HepG2 (cell line): ENCODE measurements around the gene MRFAP1. TPM values are rescaled to one million over a fixed set of nuclear protein-coding genes. Genes with fewer than 3 reads are reported as not detected.

ENCODE experiments used
- ATAC-seq: fragments of 200-7000 bp; cut with Tn5 transposase; 3 replicates; pipeline ENCODE4 v1.9.1; 2020; ENCODE audit warnings: mild to moderate bottlenecking, moderate library complexity
- BruUV-seq: library from RNA; stranded (reverse); fragments of 400-500 nt; replicated peaks from 2 replicates; lab custom pipeline; 2021; lab: Mats Ljungman, UMichigan
- CTCF ChIA-PET: fragments of 300-600 bp; formaldehyde crosslinking; extraction: SDS; loops from one replicate; lab custom pipeline; 2021; ENCODE audit warnings: low total read pairs, inconsistent platforms, low intra/inter-chr PET ratio; lab: Yijun Ruan, JAX
- POLR2A ChIA-PET: fragments of 350-600 bp; sonication (Branson Sonifier 250); formaldehyde crosslinking; loops from one replicate; lab custom pipeline; 2020; ENCODE audit warnings: antibody characterized with exemption, inconsistent platforms; lab: Yijun Ruan, JAX
- DNase-seq: peaks from one replicate; pipeline ENCODE4 v3.0.0-alpha.2; 2015; ENCODE audit warnings: low spot score
- FAIRE-seq: peaks from 3 replicates; lab custom pipeline; 2011; peaks lifted over from hg19 to GRCh38; lab: Jason Lieb, UNC
- H2AFZ ChIP-seq: one replicate; pipeline ENCODE4 v1.6.1; 2011; ENCODE audit warnings: low read length, inconsistent platforms
- H3K27ac ChIP-seq: fragments of 300-600 bp; 3 replicates; pipeline ENCODE4 v1.8.0; 2011; ENCODE audit warnings: mixed run types, mild to moderate bottlenecking, mixed read lengths, low read length, inconsistent platforms; ENCODE audit not compliant: insufficient read depth; ENCODE audit errors: extremely low read length
- H3K27me3 ChIP-seq, 2 experiments: fragments of 200-600 bp in 1 of 2; 2 replicates in 1 of 2; 3 replicates in 1 of 2; pipeline versions ENCODE4 v1.6.0 to v1.8.0; 2011; ENCODE audit warnings: low read length in 2 of 2, mild to moderate bottlenecking in 2 of 2, moderate library complexity in 2 of 2, inconsistent platforms in 1 of 2; ENCODE audit not compliant: insufficient read depth in 2 of 2, control insufficient read depth in 1 of 2
- H3K36me3 ChIP-seq, 2 experiments: fragments of 200-600 bp in 1 of 2; replicated peaks in 1 of 2; 2 replicates in 1 of 2; 3 replicates in 1 of 2; pipeline versions ENCODE4 v1.5.1 to v1.8.0; 2011; ENCODE audit warnings: low read length in 2 of 2, inconsistent platforms in 1 of 2; ENCODE audit not compliant: insufficient read depth in 2 of 2, control insufficient read depth in 1 of 2
- H3K4me1 ChIP-seq: 2 replicates; pipeline ENCODE4 v1.5.1; 2012; ENCODE audit warnings: low read length, inconsistent platforms; ENCODE audit not compliant: insufficient read depth
- H3K4me2 ChIP-seq: 2 replicates; pipeline ENCODE4 v1.6.0; 2011; ENCODE audit warnings: low read depth, low read length, inconsistent platforms
- H3K4me3 ChIP-seq, 3 experiments: fragments of 200-600 bp in 1 of 3; sonication (generic), shearing (Covaris generic) in 1 of 3; replicated peaks in 1 of 3; 2 replicates each; pipeline ENCODE4 v1.5.1; 2011 to 2016; ENCODE audit warnings: low read length in 3 of 3, inconsistent platforms in 2 of 3, low read depth in 2 of 3, mild to moderate bottlenecking in 2 of 3, control low read depth in 1 of 3, mixed read lengths in 1 of 3; ENCODE audit not compliant: insufficient read depth in 1 of 3
- H3K79me2 ChIP-seq: one replicate; pipeline ENCODE4 v1.6.1; 2011; ENCODE audit warnings: low read length, inconsistent platforms; ENCODE audit not compliant: insufficient read depth
- H3K9ac ChIP-seq: 2 replicates; pipeline ENCODE4 v1.6.0; 2011; ENCODE audit warnings: mild to moderate bottlenecking, low read depth, low read length, inconsistent platforms; ENCODE audit not compliant: insufficient read depth
- H3K9me3 ChIP-seq: 2 replicates; pipeline ENCODE4 v1.5.1; 2012; ENCODE audit warnings: mild to moderate bottlenecking, low read length
- H4K20me1 ChIP-seq: 2 replicates; pipeline ENCODE4 v1.6.0; 2011; ENCODE audit warnings: inconsistent platforms, mild to moderate bottlenecking, low read length, moderate library complexity; ENCODE audit not compliant: insufficient read depth
- ARNTL ChIP-seq: sonication (generic); formaldehyde crosslinking; IDR thresholded peaks from 2 replicates; pipeline ENCODE4 v1.4.0; 2020; ENCODE audit warnings: mild to moderate bottlenecking, missing genetic modification reagents
- ATM ChIP-seq: fragments of 450-650 bp; IDR thresholded peaks from 2 replicates; pipeline ENCODE4 v1.7.1; 2017; ENCODE audit warnings: mild to moderate bottlenecking, borderline replicate concordance
- FOXJ3 ChIP-seq: sonication (generic); formaldehyde crosslinking; IDR thresholded peaks from 2 replicates; pipeline ENCODE4 v1.4.0; 2020; ENCODE audit warnings: missing genetic modification reagents, mild to moderate bottlenecking, borderline replicate concordance
- MED13 ChIP-seq: sonication (generic); formaldehyde crosslinking; IDR thresholded peaks from 2 replicates; pipeline ENCODE4 v1.5.0; 2020; ENCODE audit warnings: missing genetic modification reagents
- NAIF1 ChIP-seq: sonication (generic); formaldehyde crosslinking; IDR thresholded peaks from 2 replicates; pipeline ENCODE4 v1.5.0; 2020; ENCODE audit warnings: mild to moderate bottlenecking, missing genetic modification reagents, borderline replicate concordance
- NFKB2 ChIP-seq: sonication (generic); formaldehyde crosslinking; IDR thresholded peaks from 2 replicates; pipeline ENCODE4 v1.4.0; 2020; ENCODE audit warnings: missing genetic modification reagents, borderline replicate concordance
- SSRP1 ChIP-seq: IDR thresholded peaks from 2 replicates; pipeline ENCODE4 v1.6.1; 2016; ENCODE audit warnings: control low read depth
- TOPORS ChIP-seq: sonication (generic); formaldehyde crosslinking; IDR thresholded peaks from 2 replicates; pipeline ENCODE4 v1.8.0; 2023; ENCODE audit warnings: mild to moderate bottlenecking, missing genetic modification reagents
- ZBTB1 ChIP-seq: sonication (generic); formaldehyde crosslinking; IDR thresholded peaks from 2 replicates; pipeline ENCODE4 v1.4.0; 2020; ENCODE audit warnings: missing genetic modification reagents, borderline replicate concordance
- ZBTB25 ChIP-seq: IDR thresholded peaks from 2 replicates; pipeline ENCODE4 v1.6.1; 2018; ENCODE audit warnings: missing genetic modification reagents
- ZNF446 ChIP-seq: sonication (generic); formaldehyde crosslinking; IDR thresholded peaks from 2 replicates; pipeline ENCODE4 v1.5.0; 2020; ENCODE audit warnings: mild to moderate bottlenecking, missing genetic modification reagents
- ZNF563 ChIP-seq: sonication (generic); formaldehyde crosslinking; IDR thresholded peaks from 2 replicates; pipeline ENCODE4 v1.8.0; 2022; ENCODE audit warnings: mild to moderate bottlenecking, moderate library complexity, missing genetic modification reagents
- ZNF678 ChIP-seq: sonication (generic); formaldehyde crosslinking; IDR thresholded peaks from 2 replicates; pipeline ENCODE4 v1.4.0; 2020; ENCODE audit warnings: mild to moderate bottlenecking, missing genetic modification reagents
- ZNF713 ChIP-seq: sonication (generic); formaldehyde crosslinking; IDR thresholded peaks from 2 replicates; pipeline ENCODE4 v1.4.0; 2020; ENCODE audit warnings: mild to moderate bottlenecking, missing genetic modification reagents
- ZNF724P ChIP-seq: sonication (generic); formaldehyde crosslinking; IDR thresholded peaks from 2 replicates; pipeline ENCODE4 v1.8.0; 2022; ENCODE audit warnings: missing genetic modification reagents, borderline replicate concordance
- WGBS: methylation state at CpG from one replicate; pipeline ENCODE4 v1.1.6; 2017; ENCODE audit warnings: low lambda C conversion rate; 5-methylcytosine and 5-hydroxymethylcytosine counted together
- in situ Hi-C: cut with HindIII; loops from 2 replicates; pipeline ENCODE4 v1.10.0; 2017; ENCODE audit warnings: low pct_unique_long_range_greater_than_20kb; ENCODE audit not compliant: extremely low pct_ligation_motif_present
- intact Hi-C: fragments of 100-400 bp; cut with micrococcal nuclease; formaldehyde crosslinking; loops from one replicate; pipeline ENCODE4 v1.10.0; 2022; ENCODE audit not compliant: unreplicated experiment
- polyA plus RNA-seq, 8 experiments: library from polyadenylated mRNA; depleted of rRNA in 3 of 8; stranded (reverse) in 7 of 8; unstranded in 1 of 8; fragments of >200 nt; fragmentation: Illumina TruSeq in 4 of 8; extraction: Trizol in 4 of 8; gene quantifications; 2 replicates each; pipeline versions ENCODE4 v1.2.1 to v1.2.3, GENCODE V29; 2011 to 2016; ENCODE audit warnings: low read depth in 4 of 8, missing spikeins in 1 of 8, mixed read lengths in 1 of 8; ENCODE audit not compliant: insufficient read depth in 1 of 8
- total RNA-seq, 5 experiments: library from RNA; depleted of rRNA; stranded (reverse); fragments of >200 nt; fragmentation: Illumina TruSeq; extraction: Trizol; gene quantifications; 2 replicates each; pipeline ENCODE4 v1.2.3, GENCODE V29; 2016; ENCODE audit warnings: low read depth in 1 of 5
- TF ChIP-seq, protein P1 (sequence below): sonication (generic); formaldehyde crosslinking; conservative IDR thresholded peaks from 2 replicates; pipeline ENCODE4 v1.8.0; 2022; ENCODE audit warnings: mild to moderate bottlenecking, moderate library complexity, missing genetic modification reagents
- TF ChIP-seq, protein P2 (sequence below): sonication (generic); formaldehyde crosslinking; IDR thresholded peaks from 2 replicates; pipeline ENCODE4 v1.5.0; 2020; ENCODE audit warnings: mild to moderate bottlenecking, missing genetic modification reagents, moderate library complexity

The MRFAP1 gene
- total and polyA plus RNA-seq, 2 of the 13 experiments (the other 11 are each of a cell fraction or from before 2014, with no cell fraction given): 112 to 158 TPM

DNA sequence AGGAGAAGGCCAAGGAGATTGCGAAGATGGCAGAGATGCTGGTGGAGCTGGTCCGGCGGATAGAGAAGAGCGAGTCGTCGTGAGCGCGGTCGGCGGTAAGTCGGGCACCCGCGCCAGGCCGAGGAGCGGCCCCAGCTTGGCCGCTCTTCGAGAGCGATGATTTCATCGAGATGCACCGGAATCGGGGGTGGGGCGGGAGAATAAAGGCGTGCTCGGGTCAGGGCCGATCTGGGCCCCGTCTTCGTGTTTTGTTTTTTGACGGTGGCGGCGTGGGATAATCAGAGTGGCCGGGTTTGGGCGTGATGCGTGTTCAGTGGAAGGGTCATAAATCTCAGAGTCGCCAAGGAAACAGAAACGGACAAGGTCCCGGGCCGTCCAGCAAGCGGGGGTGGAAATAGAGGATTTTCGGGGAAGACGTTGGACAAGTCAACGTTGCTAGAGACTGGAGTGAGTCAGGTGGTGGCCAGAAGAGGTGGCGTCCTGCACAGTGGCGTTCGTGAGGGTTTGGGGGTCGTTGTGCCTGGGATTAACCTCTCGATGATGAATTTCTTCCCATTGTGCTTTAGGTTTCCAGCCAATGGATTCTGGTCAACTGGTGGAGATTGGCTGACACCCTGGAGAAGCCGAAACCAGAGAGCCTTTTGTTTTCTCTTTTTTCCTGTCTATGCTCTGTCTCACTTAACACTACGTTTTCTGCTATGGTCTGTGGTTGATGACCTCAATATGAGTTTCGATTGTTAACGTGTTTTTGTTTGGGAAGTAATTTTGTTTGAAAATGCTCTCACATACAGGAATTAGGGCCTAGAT, 882 bp downstream of the MRFAP1 start:
- no TSS peak for BruUV-seq
- under 1% methylated on average over 35 of the region's 50 CpGs for WGBS
- TF ChIP-seq, protein P1, sequence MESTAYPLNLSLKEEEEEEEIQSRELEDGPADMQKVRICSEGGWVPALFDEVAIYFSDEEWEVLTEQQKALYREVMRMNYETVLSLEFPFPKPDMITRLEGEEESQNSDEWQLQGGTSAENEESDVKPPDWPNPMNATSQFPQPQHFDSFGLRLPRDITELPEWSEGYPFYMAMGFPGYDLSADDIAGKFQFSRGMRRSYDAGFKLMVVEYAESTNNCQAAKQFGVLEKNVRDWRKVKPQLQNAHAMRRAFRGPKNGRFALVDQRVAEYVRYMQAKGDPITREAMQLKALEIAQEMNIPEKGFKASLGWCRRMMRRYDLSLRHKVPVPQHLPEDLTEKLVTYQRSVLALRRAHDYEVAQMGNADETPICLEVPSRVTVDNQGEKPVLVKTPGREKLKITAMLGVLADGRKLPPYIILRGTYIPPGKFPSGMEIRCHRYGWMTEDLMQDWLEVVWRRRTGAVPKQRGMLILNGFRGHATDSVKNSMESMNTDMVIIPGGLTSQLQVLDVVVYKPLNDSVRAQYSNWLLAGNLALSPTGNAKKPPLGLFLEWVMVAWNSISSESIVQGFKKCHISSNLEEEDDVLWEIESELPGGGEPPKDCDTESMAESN (CRISPR knock-in tag): 0 out of 2 replicates have a peak, but pooled peaks have one; percentile 29
- TF ChIP-seq ZNF563 (CRISPR knock-in tag): no peak
- 0 out of 2 replicates have a peak, but pooled peaks have one; percentile 25 for TF ChIP-seq ZNF724P (CRISPR knock-in tag)
- TF ChIP-seq ZNF713 (CRISPR knock-in tag): no peak
- no peak for TF ChIP-seq NFKB2
- TF ChIP-seq ZNF678: 0 out of 2 replicates have a peak, but pooled peaks have one; percentile 50
- TF ChIP-seq ATM: no peak
- TF ChIP-seq ZBTB25 (CRISPR knock-in tag): no peak
- TF ChIP-seq NAIF1: 0 out of 2 replicates have a peak, but pooled peaks have one; percentile 8
- peak; percentile 27; the same call in 1 of the 2 replicates for TF ChIP-seq FOXJ3 (CRISPR knock-in tag)
- TF ChIP-seq ARNTL (CRISPR knock-in tag): peak; percentile 35; the same call in 1 of the 2 replicates
- TF ChIP-seq TOPORS (CRISPR knock-in tag): 0 out of 2 replicates have a peak, but pooled peaks have one; percentile 1
- 0 out of 2 replicates have a peak, but pooled peaks have one; percentile 30 for TF ChIP-seq MED13 (CRISPR knock-in tag)
- TF ChIP-seq ZBTB1 (CRISPR knock-in tag): no peak
- 0 out of 2 replicates have a peak, but pooled peaks have one; percentile 13 for TF ChIP-seq SSRP1
- TF ChIP-seq, protein P2, sequence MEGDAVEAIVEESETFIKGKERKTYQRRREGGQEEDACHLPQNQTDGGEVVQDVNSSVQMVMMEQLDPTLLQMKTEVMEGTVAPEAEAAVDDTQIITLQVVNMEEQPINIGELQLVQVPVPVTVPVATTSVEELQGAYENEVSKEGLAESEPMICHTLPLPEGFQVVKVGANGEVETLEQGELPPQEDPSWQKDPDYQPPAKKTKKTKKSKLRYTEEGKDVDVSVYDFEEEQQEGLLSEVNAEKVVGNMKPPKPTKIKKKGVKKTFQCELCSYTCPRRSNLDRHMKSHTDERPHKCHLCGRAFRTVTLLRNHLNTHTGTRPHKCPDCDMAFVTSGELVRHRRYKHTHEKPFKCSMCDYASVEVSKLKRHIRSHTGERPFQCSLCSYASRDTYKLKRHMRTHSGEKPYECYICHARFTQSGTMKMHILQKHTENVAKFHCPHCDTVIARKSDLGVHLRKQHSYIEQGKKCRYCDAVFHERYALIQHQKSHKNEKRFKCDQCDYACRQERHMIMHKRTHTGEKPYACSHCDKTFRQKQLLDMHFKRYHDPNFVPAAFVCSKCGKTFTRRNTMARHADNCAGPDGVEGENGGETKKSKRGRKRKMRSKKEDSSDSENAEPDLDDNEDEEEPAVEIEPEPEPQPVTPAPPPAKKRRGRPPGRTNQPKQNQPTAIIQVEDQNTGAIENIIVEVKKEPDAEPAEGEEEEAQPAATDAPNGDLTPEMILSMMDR (CRISPR knock-in tag): peak; percentile 10; the same call in 1 of the 2 replicates
- 0 out of 2 replicates have a peak, but pooled peaks have one; percentile 18 for TF ChIP-seq ZNF446 (CRISPR knock-in tag)

More for the DNA sequence above, 882 bp downstream of the MRFAP1 start:
- no peaks in the 10 kb centered on the region for H3K9me3 ChIP-seq
- H3K4me1 ChIP-seq: peaks cover 38% of the 10 kb centered on the region
- peak overlapping the region; percentile 90 for H3K9ac ChIP-seq
- no peak for DNase-seq
- H3K4me2 ChIP-seq: peak overlapping the region; percentile 77
- no peaks in the 10 kb centered on the region; a peak in 1 of 5 replicates for H3K27me3 ChIP-seq
- H3K4me3 ChIP-seq: peak overlapping the region; percentile 67 to 91 (median 74)
- in situ Hi-C loops (no loop called here), intact Hi-C loops (loop anchor here (5.0 kb wide), 1 partner anchor 46 kb away; no protein-coding TSS in a partner anchor)
- peaks cover 0 to 17% of the 10 kb centered on the region in 2 experiments; a peak in 2 of 5 replicates for H3K36me3 ChIP-seq
- peaks cover 33% of the 10 kb centered on the region for H3K79me2 ChIP-seq
- H4K20me1 ChIP-seq: peaks cover 13% of the 10 kb centered on the region
- ChIA-PET POLR2A (interaction anchor here (0.6 to 4.2 kb wide), 13 partner anchors 8 to 1558 kb away, joined by 3 to 36 read pairs (median 4); partner anchors contain the start of genes BLOC1S4, MAN2B2, S100P and SH3TC1), CTCF (no interaction called here)
- peak overlapping the region; percentile 84 for H3K27ac ChIP-seq
- no peak overlapping the region for H2AFZ ChIP-seq
- ATAC-seq: peak; percentile 54
- FAIRE-seq: no peak
